Ovary (tissue), 9 donors: ENCODE data around the gene AFAP1. TPM values are rescaled to one million over a fixed set of nuclear protein-coding genes. Genes with fewer than 3 reads are reported as not detected.

Source experiments
- DNase-seq, 5 donors: peaks; one replicate each; pipeline ENCODE4 v3.0.0-alpha.2; 2019 to 2020
- H3K27ac ChIP-seq, 2 donors: fragments of 200-600 bp; one replicate each; pipeline versions ENCODE4 v1.5.1 to v1.8.0; 2019 to 2022
- H3K27me3 ChIP-seq: fragments of 200-600 bp; one replicate; pipeline ENCODE4 v1.8.0; 2022
- H3K36me3 ChIP-seq: fragments of 200-600 bp; sonication (generic); one replicate; pipeline ENCODE4 v1.5.1; 2019
- H3K4me1 ChIP-seq: one replicate; pipeline ENCODE4 v1.8.1; 2013; ENCODE audit warnings: mild to moderate bottlenecking, moderate library complexity; ENCODE audit not compliant: insufficient read depth
- H3K4me3 ChIP-seq: fragments of 200-600 bp; sonication (generic); one replicate; pipeline ENCODE4 v1.5.1; 2017
- H3K9me3 ChIP-seq, 2 donors: fragments of 200-600 bp in 1 of 2; sonication (generic) in 1 of 2; one replicate each; pipeline versions ENCODE4 v1.5.1 to v1.8.1; 2013 to 2019; ENCODE audit warnings: mild to moderate bottlenecking in 1 of 2, moderate library complexity in 1 of 2
- EP300 ChIP-seq: sonication (generic); formaldehyde crosslinking; IDR thresholded peaks from one replicate; pipeline ENCODE4 v1.6.1; 2017; ENCODE audit warnings: antibody characterized with exemption
- POLR2A ChIP-seq: fragments of 450-650 bp; IDR thresholded peaks from one replicate; pipeline ENCODE4 v1.6.1; 2017; ENCODE audit warnings: antibody characterized with exemption, mild to moderate bottlenecking, moderate library complexity
- WGBS, 3 donors: extraction: QIAGEN DNeasy Blood & Tissue Kit in 1 of 3; methylation state at CpG; one replicate each; pipeline versions ENCODE4 v1.1.5 to v1.1.7; 2013 to 2017; 5-methylcytosine and 5-hydroxymethylcytosine counted together
- intact Hi-C, 4 donors: fragments of 100-400 bp; cut with DNase I; formaldehyde crosslinking; loops; one replicate each; pipeline versions ENCODE4 v1.11.0 to v1.15.1; 2022 to 2023
- polyA plus RNA-seq, 2 donors: library from polyadenylated mRNA; stranded (reverse); fragments of 200-250 nt in 1 of 2; fragments of 350-450 nt in 1 of 2; fragmentation: Illumina TruSeq in 1 of 2; extraction: RNeasy Lipid Tissue Mini Kit (QIAGEN cat#74804) in 1 of 2; gene quantifications; one replicate each; pipeline ENCODE4 v1.2.3, GENCODE V29; 2013 to 2014
- total RNA-seq, 7 donors: library from RNA; depleted of rRNA in 2 of 7; stranded (reverse); fragments of >200 nt in 2 of 7; fragmentation: NEBNext Ultra II Directional in 3 of 7; extraction: Animal tissue kit (Norgen Biotek cat#: 25700) in 3 of 7; gene quantifications; one replicate each; pipeline versions ENCODE4 v1.1.0 to v1.2.4, GENCODE V29; 2016 to 2023
- TF ChIP-seq, protein P1 (sequence below), 3 donors: fragments of 450-650 bp in 2 of 3; fragments of 200-600 bp in 1 of 3; IDR thresholded peaks; one replicate each; pipeline versions ENCODE4 v1.5.1 to v1.8.0; 2016 to 2022; ENCODE audit warnings: antibody characterized with exemption in 3 of 3, mild to moderate bottlenecking in 1 of 3
- donor health status: DM: no; HTN: no; CAD: no; lungs with moderate emphysema.
- donor health status: DM: no; HTN: no; CAD: no.
- donor health status: Bipolar disorder and iron deficiency.
- donor health status: DM: yes; HTN: yes; CAD: no.
- donor health status: DM: no; HTN: no; CAD: no.
- donor health status: DM: yes; HTN: yes; CAD: no.

The AFAP1 gene
- total and polyA plus RNA-seq, 9 donors, result 8.6 to 42.3 (median 23.0) TPM

DNA sequence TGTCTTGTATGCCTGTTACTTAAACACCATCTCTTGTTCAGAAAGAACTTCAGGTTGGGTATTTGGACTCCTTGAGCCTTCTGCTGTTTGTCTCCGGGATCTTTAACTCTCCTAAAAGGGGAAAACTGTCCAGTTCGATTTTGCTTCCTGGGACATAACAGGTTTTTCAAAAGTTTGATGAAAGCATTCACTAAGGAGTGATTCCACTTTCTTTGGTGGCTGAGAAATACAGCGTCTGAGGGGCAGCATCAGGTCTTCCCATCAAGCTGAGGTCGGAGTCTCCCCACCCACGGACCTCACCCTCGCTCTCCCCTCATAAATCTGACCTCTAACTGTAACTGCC, 1.4 kb downstream of the AFAP1 start:
- Histone ChIP-seq H3K36me3 (no peaks in the 10 kb centered on the region), H3K9me3 (no peaks in the 10 kb centered on the region), H3K27me3 (no peaks in the 10 kb centered on the region), H3K4me1 (peaks cover 1% of the 10 kb centered on the region), H3K4me3 (peak overlapping the region; percentile 51), H3K27ac (peak overlapping the region in 1 of 2 donors; percentile 19)
- DNase-seq, result no peak
- TF ChIP-seq POLR2A (no peak), EP300 (no peak)
- TF ChIP-seq, protein P1, sequence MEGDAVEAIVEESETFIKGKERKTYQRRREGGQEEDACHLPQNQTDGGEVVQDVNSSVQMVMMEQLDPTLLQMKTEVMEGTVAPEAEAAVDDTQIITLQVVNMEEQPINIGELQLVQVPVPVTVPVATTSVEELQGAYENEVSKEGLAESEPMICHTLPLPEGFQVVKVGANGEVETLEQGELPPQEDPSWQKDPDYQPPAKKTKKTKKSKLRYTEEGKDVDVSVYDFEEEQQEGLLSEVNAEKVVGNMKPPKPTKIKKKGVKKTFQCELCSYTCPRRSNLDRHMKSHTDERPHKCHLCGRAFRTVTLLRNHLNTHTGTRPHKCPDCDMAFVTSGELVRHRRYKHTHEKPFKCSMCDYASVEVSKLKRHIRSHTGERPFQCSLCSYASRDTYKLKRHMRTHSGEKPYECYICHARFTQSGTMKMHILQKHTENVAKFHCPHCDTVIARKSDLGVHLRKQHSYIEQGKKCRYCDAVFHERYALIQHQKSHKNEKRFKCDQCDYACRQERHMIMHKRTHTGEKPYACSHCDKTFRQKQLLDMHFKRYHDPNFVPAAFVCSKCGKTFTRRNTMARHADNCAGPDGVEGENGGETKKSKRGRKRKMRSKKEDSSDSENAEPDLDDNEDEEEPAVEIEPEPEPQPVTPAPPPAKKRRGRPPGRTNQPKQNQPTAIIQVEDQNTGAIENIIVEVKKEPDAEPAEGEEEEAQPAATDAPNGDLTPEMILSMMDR (IDR thresholded peaks at IDR 0.05), result no peak
- intact Hi-C loops, result loop anchor here in 1 of 4 donors (10.0 kb wide), 1 partner anchor 133 kb away; no protein-coding TSS in a partner anchor
- WGBS, 3 donors, result 1 to 4% (median 4%) methylated on average over 6 of the region's 6 CpGs

DNA sequence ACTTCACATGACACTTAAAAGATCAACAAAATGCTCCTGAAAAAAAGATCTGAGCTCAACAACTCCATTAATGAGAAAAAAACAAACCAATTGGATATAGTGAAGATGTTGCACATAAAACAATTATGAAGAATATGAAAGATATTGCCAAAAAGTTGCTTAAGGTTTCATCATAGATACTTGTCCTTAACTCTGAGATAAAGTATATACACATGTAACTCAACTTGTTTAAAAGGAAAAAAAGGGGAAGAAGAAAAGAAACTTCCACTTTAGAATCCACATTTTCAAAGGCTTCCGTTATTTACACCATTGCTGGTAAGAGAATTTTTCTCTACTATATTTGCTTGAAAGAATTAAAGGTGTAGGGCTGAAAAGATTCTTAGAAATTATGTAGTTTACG, 2.7 kb downstream of the AFAP1 start:
- DNase-seq, result no peak
- H3K36me3 ChIP-seq, result no peaks in the 10 kb centered on the region
- H3K9me3 ChIP-seq, result no peaks in the 10 kb centered on the region
- TF ChIP-seq, protein P1 (IDR thresholded peaks at IDR 0.05), result no peak
- TF ChIP-seq EP300, result no peak
- no peak for TF ChIP-seq POLR2A
- H3K27ac ChIP-seq, result no peak overlapping the region
- WGBS, 3 donors, result 72 to 89% (median 82%) methylated on average over 2 of the region's 2 CpGs
- no peaks in the 10 kb centered on the region for H3K27me3 ChIP-seq
- H3K4me3 ChIP-seq, result no peak overlapping the region
- intact Hi-C loops, result loop anchor here in 1 of 4 donors (10.0 kb wide), 1 partner anchor 132 kb away; no protein-coding TSS in a partner anchor
- peaks cover 3% of the 10 kb centered on the region for H3K4me1 ChIP-seq

DNA sequence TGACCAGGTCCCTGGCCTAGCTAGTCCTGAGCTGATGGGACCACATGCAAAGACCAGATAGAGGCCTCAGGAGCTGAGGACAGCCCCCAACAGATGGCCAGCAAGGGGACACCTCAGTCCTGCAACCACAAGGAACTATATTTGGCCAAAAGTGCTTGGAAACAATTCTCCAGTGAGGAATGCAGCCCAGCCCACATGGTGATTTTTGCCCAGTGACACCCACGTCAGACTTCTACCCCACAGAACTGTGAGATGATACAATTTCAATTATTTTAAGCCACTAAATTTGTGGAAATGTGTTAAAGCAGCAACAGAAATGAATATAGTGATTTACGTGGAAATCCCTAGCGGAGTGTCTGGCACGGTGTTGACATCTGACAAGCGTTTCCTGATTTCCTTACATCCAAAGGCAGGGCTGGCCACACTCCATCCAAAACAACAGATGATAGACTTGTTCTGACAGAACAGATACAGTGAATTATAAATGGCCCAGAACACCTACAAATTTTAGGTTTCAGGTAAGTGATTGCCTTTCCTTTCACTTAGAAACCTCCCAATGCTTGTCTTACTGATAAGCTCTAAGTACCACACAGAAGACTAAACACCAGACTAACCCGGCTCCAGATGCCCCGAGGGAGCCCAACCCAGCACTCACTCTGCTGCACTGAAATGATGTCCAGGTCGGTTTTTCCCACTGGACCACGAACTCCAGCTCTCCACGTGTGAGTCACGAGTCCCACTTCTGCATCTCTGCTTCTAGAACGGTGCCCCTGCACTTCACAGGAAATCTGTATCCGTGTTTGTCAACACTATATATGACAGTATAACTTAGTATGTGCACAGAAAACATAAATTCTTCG, 5.8 kb downstream of the AFAP1 start:
- no peaks in the 10 kb centered on the region for H3K36me3 ChIP-seq
- WGBS, 3 donors, result 65 to 74% (median 73%) methylated on average over 14 of the region's 14 CpGs
- TF ChIP-seq POLR2A (no peak), EP300 (no peak)
- TF ChIP-seq, protein P1 (IDR thresholded peaks at IDR 0.05), result no peak
- H3K27me3 ChIP-seq, result no peaks in the 10 kb centered on the region
- no peaks in the 10 kb centered on the region for H3K9me3 ChIP-seq
- intact Hi-C loops, result loop anchor here in 1 of 4 donors (10.0 kb wide), 1 partner anchor 129 kb away; no protein-coding TSS in a partner anchor
- H3K27ac ChIP-seq, result no peak overlapping the region
- H3K4me1 ChIP-seq, result peaks cover 7% of the 10 kb centered on the region
- DNase-seq, result no peak
- H3K4me3 ChIP-seq, result no peak overlapping the region

DNA sequence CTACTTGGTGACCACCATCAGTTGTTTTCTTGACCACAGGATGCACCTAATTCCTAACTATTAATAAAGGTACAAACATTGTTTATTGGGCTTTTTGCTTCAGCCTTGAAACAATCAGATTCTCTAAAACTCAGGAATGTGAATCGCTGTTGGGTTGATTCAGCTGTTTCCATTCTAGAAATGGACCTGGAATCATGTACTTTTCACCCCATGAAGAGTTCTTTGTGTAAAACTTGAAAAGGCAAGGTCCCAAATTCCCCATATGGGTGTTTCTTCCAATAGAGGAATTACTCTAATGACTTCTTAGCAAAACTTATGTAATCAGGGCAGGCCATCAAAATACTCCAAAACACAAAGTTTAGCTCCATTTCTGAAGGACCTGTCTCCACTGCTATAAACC, 7.4 kb downstream of the AFAP1 start:
- H3K4me3 ChIP-seq, result no peak overlapping the region
- TF ChIP-seq, protein P1 (IDR thresholded peaks at IDR 0.05), result no peak
- TF ChIP-seq EP300, result no peak
- TF ChIP-seq POLR2A, result no peak
- no peaks in the 10 kb centered on the region for H3K36me3 ChIP-seq
- intact Hi-C loops, result loop anchor here in 1 of 4 donors (10.0 kb wide), 1 partner anchor 127 kb away; no protein-coding TSS in a partner anchor
- H3K27me3 ChIP-seq, result no peaks in the 10 kb centered on the region
- no peak overlapping the region for H3K27ac ChIP-seq
- no peaks in the 10 kb centered on the region for H3K9me3 ChIP-seq
- WGBS, 3 donors, result 67 to 92% (median 76%) methylated on average over 1 of the region's 1 CpG
- no peak for DNase-seq
- peaks cover 7% of the 10 kb centered on the region for H3K4me1 ChIP-seq
